ENCODE measurements around the gene FAM149B1.
A peak's percentile ranks its signal among the peaks of the same experiment; 100 is the strongest.
"Not testable (repeated sequence)": the region's sequence is repeated elsewhere in the genome, so short reads cannot be mapped to it uniquely, and the experiment has no call there.

FAM149B1 gene

DNA sequence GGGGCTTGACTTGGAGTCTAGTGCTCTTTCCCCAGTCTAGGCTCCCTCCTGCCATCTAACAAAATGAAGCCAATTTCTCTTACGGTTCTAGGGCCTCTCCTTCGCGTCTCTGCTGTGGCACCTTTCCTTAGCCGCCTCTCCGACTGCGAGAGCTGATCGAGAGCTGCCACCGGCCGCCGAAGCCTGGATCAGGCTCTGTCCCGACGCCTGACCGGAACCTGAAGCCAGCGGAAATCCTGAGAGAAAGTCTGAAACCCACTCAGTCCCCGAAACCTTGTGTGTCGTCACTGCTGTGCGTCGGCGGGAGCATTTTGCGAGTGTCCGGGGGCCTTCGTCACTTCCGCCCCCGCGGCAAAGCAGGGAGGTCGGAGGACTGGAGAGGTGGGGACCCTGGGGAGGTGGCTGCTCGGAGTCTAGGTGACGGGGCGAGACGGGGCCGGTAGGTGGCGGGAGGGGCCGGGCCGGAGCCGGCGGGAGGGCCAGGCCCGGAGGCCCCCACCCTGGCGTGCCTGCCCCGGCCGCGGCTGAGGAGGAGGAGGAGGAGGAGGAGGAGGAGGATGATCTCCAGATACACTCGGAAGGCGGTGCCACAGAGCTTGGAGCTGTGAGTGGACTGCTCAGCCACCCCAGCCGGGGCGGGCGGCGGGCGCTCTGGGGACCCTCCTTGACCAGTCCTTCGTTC lies at the start of gene FAM149B1, which contains the start of gene ECD:
FAM149B1 (plus strand) TSS at position 337 of the 682 bp plus-strand sequence; CDS start at position 558, 221 bp downstream.
ECD (minus strand) TSS at position 226 of the 682 bp plus-strand sequence. CDS start 4,071 bp downstream, outside the sequence.
- peak; percentile 98 for DNase-seq

DNA sequence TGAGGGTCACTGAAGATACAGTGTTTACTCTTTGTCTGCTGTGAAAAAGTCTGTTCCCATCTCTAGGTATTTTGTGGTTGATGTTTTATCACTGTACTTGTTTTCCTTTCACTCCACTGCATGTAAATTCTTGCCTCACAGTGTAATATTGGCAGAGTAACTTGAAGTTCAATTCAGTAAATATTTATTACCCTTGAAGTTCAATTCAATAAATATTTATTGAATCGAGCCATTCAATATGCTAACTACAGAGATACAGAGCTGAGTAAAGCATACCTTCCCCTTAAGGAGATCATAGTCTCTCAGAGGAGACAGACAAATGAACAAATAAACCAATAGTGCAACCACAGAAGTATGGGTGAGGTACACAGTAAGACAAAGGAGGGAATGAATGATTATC lies 48.5 kb upstream of the FAM149B1 start:
- DNase-seq: no peak

- DNase-seq: no peak
Observed at GRCh38 chr10:73119952-73120351, 48.0 kb upstream of the FAM149B1 start.

GRCh38 chr10:73126343-73126742 lies 41.6 kb upstream of the FAM149B1 start:
- no peak for DNase-seq

DNA sequence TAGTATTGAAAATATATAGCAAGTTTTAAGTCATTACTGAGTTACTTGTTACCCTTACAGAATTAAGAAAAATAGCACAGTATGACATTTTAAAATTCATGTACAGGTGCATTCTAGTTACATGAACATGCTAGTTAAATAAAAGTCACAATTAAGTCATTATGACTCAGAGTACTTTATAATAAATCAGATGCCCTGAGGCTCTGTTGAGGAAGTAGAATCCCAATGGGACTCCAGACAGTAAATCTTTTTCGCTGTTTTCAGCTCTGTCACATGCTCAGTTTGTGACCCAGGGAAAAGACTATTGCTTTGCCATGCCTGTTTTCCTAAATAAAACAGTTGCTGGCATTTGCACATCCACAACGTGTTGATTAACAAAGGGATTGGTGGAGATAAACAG lies 36.6 kb upstream of the FAM149B1 start:
- no peak for DNase-seq

GRCh38 chr10:73131913-73132686 lies 35.8 kb upstream of the FAM149B1 start:
- DNase-seq: no peak

DNA sequence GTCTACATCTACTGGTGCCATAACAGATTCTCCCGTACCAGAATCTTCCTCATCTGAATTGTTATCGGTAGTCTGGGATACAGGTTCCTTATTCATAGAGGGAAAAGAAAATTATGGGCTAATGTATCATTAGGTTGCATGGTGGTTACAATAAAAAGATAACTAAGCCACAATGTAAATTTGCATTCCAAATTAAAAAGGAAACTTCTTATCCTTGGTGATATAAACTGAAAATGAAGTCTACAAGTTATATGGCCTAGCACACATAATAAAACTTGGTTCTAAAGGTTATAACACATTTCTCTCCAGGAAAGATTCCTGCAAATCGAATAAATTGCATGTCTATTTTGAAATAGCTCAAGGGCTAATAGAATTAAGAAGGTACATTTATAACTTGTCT lies 33.2 kb upstream of the FAM149B1 start:
- no peak for DNase-seq

DNA sequence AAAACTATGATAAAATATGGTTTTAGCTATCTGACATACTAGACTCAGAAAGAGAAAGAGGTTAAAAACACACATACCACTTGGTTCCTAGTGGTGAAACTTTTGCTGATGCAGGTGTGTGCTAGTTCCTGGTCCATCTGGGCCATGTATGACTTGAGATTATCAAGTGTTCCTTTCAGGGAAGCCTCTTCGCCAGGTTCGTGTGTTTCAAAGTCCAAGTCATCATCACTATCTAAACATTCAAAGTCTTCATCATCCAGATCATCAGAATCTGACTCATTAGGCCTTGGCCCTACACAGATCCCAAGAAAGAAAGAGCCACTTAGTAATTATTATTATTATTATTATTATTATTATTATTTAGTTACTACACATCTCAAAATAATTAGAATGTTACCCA lies 31.3 kb upstream of the FAM149B1 start:
- DNase-seq: no peak

GRCh38 chr10:73139251-73139650 lies 28.7 kb upstream of the FAM149B1 start:
- DNase-seq: no peak

- DNase-seq: no peak
Observed at GRCh38 chr10:73141603-73142002, 26.3 kb upstream of the FAM149B1 start.

GRCh38 chr10:73150633-73151413 lies 17.1 kb upstream of the FAM149B1 start:
- not testable (repeated sequence) for DNase-seq

DNA sequence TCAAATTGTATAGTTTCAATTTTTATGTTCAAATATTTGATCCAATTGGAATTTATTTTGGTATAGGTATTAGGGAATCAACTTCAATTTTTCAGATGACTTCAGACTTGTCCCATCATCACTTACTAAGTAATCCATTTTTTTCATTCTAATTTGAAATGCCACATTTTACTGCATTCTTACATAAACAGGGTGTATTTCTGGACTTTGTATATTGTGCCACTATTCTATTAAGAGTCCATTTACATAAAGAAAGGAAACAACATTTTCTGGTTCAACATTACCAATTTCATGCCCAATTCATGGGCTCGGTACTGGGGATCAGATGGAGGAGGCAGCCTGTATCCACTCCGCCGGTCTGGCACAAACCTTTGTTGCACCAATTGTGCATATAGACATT lies 15.9 kb upstream of the FAM149B1 start:
- no peak for DNase-seq

GRCh38 chr10:73156054-73156453 lies 11.9 kb upstream of the FAM149B1 start:
- DNase-seq: no peak

DNA sequence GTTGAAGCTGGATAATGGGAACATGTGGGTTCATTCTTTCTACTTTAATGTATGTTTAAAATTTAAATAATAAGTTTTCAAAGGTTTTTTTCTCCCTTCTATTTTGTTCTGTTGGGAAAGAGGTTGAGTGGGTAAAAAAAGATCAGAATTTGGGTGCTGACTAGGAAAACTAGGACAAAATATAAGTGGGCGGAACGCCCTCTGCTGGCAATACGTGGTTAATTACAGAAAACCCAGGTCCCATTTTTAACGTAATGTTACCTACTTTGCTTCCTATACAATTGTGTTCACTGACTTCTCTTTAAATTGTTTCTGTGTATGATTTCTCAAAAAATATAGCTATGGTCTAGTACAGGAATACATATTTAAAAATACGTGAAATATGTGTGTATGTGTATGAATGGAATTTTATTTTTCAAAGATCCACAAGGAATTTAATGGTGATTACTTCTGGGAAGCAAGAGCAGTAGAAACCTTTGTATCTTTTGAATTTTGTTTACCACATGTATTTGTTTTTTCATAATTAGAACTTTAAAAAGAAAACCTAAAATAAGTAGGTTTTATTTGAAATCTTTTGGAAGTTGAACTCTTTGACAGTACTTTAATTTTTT lies 8.8 kb upstream of the FAM149B1 start:
- peak; percentile 60 for DNase-seq

DNA sequence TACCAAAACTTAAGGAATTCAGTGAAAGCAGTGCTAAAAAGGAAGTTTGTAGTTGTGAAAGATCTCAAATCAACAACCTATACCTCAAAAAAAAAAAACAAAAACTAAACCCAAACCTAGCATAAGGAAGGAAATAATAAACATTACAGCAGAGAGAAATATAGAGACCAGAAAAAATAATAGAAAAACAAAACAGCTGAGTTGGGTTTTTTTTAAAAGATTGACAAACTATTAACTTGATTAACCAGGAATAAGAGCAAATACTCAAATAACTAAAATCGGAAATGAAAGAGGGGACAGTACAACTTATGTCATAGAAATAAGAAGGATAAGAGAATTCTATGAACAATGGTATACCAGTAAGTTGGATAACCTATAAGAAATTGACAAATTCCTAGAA lies 6.8 kb upstream of the FAM149B1 start:
- DNase-seq: no peak

GRCh38 chr10:73161662-73162061 lies 6.3 kb upstream of the FAM149B1 start:
- no peak for DNase-seq

- no peak for DNase-seq
Observed at GRCh38 chr10:73163096-73163495, 4.8 kb upstream of the FAM149B1 start.

DNA sequence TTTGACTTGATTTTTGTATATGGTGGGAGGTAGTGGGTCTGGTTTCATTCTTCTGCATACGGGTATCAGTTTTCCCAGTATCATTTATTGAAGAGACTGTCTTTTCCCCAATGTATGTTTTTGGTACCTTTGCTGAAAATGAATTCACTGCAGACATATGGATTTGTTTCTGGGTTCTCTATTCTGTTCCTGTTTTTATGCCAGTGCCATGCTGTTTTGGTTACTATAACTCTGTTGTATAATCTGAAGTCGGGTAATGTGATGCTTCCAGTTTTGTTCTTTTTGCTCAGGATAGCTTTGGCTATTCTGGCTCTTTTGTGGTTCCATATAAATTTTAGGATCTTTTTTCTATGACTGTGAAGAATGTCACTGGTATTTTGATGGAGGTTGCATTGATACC lies 947 bp upstream of the FAM149B1 start:
- DNase-seq: no peak

- DNase-seq: no peak
Observed at GRCh38 chr10:73167458-73167782, 499 bp upstream of the FAM149B1 start.

DNA sequence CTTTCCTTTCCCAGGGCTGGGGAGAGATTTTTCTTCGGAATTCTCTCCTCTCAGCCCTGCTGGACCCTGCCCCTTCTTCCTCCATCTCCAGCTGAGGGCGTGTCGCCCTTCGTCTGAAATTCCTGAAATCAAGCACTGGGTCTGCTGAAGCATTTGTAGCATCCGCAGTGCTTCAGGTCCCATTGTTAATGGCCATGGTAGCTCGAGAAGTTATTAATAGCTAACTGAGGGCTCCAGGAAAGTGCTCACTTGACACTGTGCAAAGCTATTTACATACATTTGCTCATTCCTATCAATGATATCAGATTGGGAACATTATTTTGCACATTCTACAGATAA lies 515 bp downstream of the FAM149B1 start:
- no peak for DNase-seq

GRCh38 chr10:73169320-73169719 lies 1.4 kb downstream of the FAM149B1 start:
- no peak for DNase-seq

GRCh38 chr10:73172867-73173266 lies 4.9 kb downstream of the FAM149B1 start:
- no peak for DNase-seq

Data from right hindlimb (tissue), 1 donor.